BLaER1 treated with 17β-estradiol and CSF1 and Interleukin-3, amounts not matched to agents 10 nM and 100 nM (cell line): ENCODE data around the gene CIDEA.

Experiments
- H3K27ac ChIP-seq, 11 experiments: shearing (Covaris generic); formaldehyde crosslinking; 2 replicates each; pipeline ENCODE4 v1.8.1; 2022
- H3K27me3 ChIP-seq, 11 experiments: shearing (Covaris generic); formaldehyde crosslinking; 2 replicates each; pipeline ENCODE4 v1.8.1; 2022
- H3K36me3 ChIP-seq, 11 experiments: shearing (Covaris generic); formaldehyde crosslinking; 2 replicates each; pipeline ENCODE4 v1.8.1; 2022
- H3K4me1 ChIP-seq, 10 experiments: shearing (Covaris generic); formaldehyde crosslinking; 2 replicates each; pipeline ENCODE4 v1.8.1; 2022
- H3K4me2 ChIP-seq, 11 experiments: shearing (Covaris generic); formaldehyde crosslinking; 2 replicates each; pipeline ENCODE4 v1.8.1; 2022
- H3K4me3 ChIP-seq, 10 experiments: shearing (Covaris generic); formaldehyde crosslinking; 2 replicates each; pipeline ENCODE4 v1.8.1; 2022
- H3K9ac ChIP-seq, 11 experiments: shearing (Covaris generic); formaldehyde crosslinking; 2 replicates each; pipeline ENCODE4 v1.8.1; 2022
- H3K9me3 ChIP-seq, 11 experiments: shearing (Covaris generic); formaldehyde crosslinking; replicated peaks in 1 of 11; 2 replicates each; pipeline ENCODE4 v1.8.1; 2022
- H4K20me1 ChIP-seq, 11 experiments: shearing (Covaris generic); formaldehyde crosslinking; 2 replicates each; pipeline ENCODE4 v1.8.1; 2022
- Cebpa-rat ChIP-seq, 11 experiments: shearing (Covaris generic); IDR thresholded peaks; 2 replicates each; pipeline ENCODE4 v1.8.1; 2022

Gene CIDEA

DNA sequence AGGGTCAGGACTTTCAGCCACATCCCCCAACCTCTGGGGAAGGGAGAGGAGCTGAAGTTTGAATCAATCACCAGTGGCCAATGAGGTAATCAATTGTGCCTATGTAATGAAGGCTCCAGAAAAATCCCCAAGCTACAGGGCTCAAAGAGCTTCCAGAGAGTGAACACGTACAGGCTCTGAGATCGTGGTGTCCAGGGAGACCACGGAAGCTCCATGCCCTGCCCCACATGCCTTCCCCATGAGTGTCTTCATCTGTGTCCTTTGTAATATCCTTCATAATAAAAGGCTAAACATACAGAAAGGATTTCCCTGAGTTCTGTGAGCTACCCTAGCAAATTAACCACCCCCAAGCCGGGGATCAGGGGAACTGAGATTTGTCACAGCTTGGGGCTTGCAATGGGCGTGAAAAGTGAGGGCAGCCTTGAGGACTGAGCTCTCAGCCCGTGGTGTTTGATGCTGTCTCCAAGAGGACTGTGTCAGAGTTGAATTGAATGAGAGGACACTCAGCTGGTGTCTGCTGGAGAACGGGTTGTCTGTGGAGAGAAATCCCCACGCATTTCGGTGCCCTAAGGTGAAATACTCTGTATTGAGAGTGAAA lies 28.4 kb downstream of the CIDEA start:
- H3K4me2 ChIP-seq = no peak overlapping the region
- H3K9me3 ChIP-seq = no peaks in the 10 kb centered on the region
- no peak for TF ChIP-seq Cebpa-rat (IDR thresholded peaks at IDR 0.05)
- no peak overlapping the region for H3K9ac ChIP-seq
- no peaks in the 10 kb centered on the region for H3K36me3 ChIP-seq
- no peaks in the 10 kb centered on the region for H4K20me1 ChIP-seq
- H3K27ac ChIP-seq = no peak overlapping the region
- H3K27me3 ChIP-seq = no peaks in the 10 kb centered on the region
- no peak overlapping the region for H3K4me3 ChIP-seq
- peaks cover 11 to 16% (median 16%) of the 10 kb centered on the region in 10 experiments for H3K4me1 ChIP-seq

- H3K4me2 ChIP-seq = no peak overlapping the region
- no peak overlapping the region for H3K4me3 ChIP-seq
- TF ChIP-seq Cebpa-rat (IDR thresholded peaks at IDR 0.05) = no peak
- H4K20me1 ChIP-seq = no peaks in the 10 kb centered on the region
- H3K4me1 ChIP-seq = peaks cover 6 to 12% (median 9%) of the 10 kb centered on the region in 10 experiments
- no peak overlapping the region for H3K9ac ChIP-seq
- no peaks in the 10 kb centered on the region for H3K27me3 ChIP-seq
- no peaks in the 10 kb centered on the region for H3K36me3 ChIP-seq
- no peak overlapping the region for H3K27ac ChIP-seq
- no peaks in the 10 kb centered on the region for H3K9me3 ChIP-seq
These were observed 29.1 kb downstream of the CIDEA start for GRCh38 chr18:12283256-12283655.

- no peaks in the 10 kb centered on the region for H4K20me1 ChIP-seq
- H3K27me3 ChIP-seq = no peaks in the 10 kb centered on the region
- no peak overlapping the region for H3K27ac ChIP-seq
- H3K4me2 ChIP-seq = no peak overlapping the region
- no peak overlapping the region for H3K4me3 ChIP-seq
- no peak overlapping the region for H3K9ac ChIP-seq
- no peak for TF ChIP-seq Cebpa-rat (IDR thresholded peaks at IDR 0.05)
- H3K36me3 ChIP-seq = no peaks in the 10 kb centered on the region
- no peaks in the 10 kb centered on the region for H3K9me3 ChIP-seq
- peaks cover 2 to 8% (median 5%) of the 10 kb centered on the region in 10 experiments for H3K4me1 ChIP-seq
These were observed 29.5 kb downstream of the CIDEA start for GRCh38 chr18:12283666-12284065.

DNA sequence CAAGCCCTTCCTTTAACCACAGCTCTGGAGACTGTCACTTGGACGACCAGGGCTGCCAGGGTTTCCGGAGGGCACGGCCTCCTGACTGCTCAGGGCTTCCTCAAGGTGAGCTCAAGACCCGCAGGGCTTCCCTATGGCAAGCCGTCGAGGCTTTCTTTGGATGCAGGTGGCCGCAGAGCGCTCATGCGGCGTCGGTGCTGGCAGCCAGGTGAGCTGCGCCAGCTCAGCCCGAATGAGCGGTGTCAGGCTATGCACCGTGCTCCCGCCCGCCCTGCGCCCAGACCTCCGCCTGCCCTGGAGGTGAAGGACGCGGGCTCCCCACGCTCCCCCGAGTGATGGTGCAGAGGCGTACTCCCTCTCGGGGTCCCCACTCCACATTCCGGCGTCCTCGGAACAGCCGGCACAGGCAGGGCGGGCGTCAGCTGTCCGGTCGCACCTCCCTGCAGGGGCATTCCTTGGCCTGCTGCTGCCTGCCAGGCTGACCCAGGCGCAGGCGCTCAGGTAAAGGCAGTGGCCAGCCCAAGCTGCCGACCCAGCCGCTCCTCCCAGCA lies 33.0 kb downstream of the CIDEA start:
- Histone ChIP-seq H3K9ac (no peak overlapping the region), H3K4me1 (peaks cover 0 to 19% (median 12%) of the 10 kb centered on the region in 10 experiments; a peak in 13 of 20 replicates), H3K27me3 (no peaks in the 10 kb centered on the region), H3K4me3 (no peak overlapping the region), H3K4me2 (no peak overlapping the region), H4K20me1 (no peaks in the 10 kb centered on the region), H3K36me3 (no peaks in the 10 kb centered on the region), H3K9me3 (no peaks in the 10 kb centered on the region), H3K27ac (no peak overlapping the region)
- TF ChIP-seq Cebpa-rat (IDR thresholded peaks at IDR 0.05) = no peak

DNA sequence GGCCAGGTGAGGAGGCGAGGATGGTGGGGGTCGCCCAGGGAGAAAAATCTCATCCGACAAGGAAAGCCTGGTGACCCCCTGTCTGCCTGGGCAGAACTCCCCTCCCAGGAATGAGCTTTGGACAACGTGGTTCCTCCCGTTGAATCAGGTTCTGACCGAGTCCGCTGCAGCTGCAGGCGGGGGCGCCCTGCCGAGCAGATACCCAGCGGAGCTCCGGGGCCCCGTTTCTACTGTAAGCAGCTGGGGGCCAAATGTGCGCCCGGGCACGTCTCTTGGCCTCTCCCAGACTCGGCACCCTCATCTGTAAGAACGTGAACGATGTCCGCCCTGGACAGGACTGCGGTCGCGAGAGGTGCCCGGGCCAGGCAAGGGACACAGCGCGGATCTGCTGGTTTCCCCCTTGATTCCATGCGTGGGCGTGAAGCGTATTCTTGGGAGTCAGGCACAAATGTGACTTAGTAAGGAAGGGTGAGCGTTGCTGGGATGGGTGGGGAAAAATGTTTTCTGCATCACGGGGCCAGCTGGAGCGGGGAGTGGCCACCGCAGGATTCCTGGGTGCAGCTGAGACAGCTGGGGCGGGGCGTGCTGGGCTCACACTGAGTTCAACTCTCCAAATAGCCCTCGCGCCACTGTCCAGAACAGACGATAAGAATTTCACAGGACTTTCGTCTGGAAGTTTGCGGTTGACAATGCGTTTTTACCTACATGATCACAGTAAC lies 33.7 kb downstream of the CIDEA start:
- Histone ChIP-seq H3K27me3 (no peaks in the 10 kb centered on the region), H3K27ac (no peak overlapping the region), H3K4me1 (peaks cover 0 to 19% (median 13%) of the 10 kb centered on the region in 10 experiments; a peak in 13 of 20 replicates), H3K36me3 (no peaks in the 10 kb centered on the region), H4K20me1 (no peaks in the 10 kb centered on the region), H3K9me3 (no peaks in the 10 kb centered on the region), H3K4me3 (no peak overlapping the region), H3K9ac (no peak overlapping the region), H3K4me2 (no peak overlapping the region)
- no peak for TF ChIP-seq Cebpa-rat (IDR thresholded peaks at IDR 0.05)

GRCh38 chr18:12288403-12288755 lies 34.2 kb downstream of the CIDEA start:
- H4K20me1 ChIP-seq = no peaks in the 10 kb centered on the region
- H3K36me3 ChIP-seq = no peaks in the 10 kb centered on the region
- no peak overlapping the region for H3K27ac ChIP-seq
- H3K4me1 ChIP-seq = peaks cover 0 to 19% (median 13%) of the 10 kb centered on the region in 10 experiments; a peak in 13 of 20 replicates
- no peak overlapping the region for H3K9ac ChIP-seq
- no peak for TF ChIP-seq Cebpa-rat (IDR thresholded peaks at IDR 0.05)
- H3K4me2 ChIP-seq = no peak overlapping the region
- no peaks in the 10 kb centered on the region for H3K27me3 ChIP-seq
- H3K9me3 ChIP-seq = no peaks in the 10 kb centered on the region
- H3K4me3 ChIP-seq = no peak overlapping the region

DNA sequence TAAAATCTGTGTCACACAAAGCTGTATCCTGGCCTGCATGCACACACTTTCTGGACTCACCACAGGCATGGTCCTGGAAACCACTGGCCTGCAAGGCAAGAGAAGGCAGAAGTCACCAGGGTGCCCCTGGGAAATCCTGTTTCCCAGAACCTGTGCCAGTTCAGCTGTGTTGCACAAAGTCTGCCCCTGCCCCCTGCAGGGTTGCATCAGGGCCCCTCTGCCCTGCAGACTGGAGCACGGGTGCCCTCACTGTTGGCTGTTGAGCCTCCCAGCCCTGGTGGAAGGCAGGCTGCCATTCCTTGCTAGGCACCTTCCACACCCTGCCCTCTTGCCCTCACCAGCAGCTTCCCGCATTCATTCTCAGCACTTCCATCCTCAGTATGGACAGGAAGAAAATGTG lies 35.9 kb downstream of the CIDEA start:
- Histone ChIP-seq H3K36me3 (no peaks in the 10 kb centered on the region), H3K27ac (no peak overlapping the region), H3K4me2 (no peak overlapping the region; a peak in 1 of 22 replicates), H3K9ac (no peak overlapping the region), H3K4me1 (peaks cover 0 to 19% (median 13%) of the 10 kb centered on the region in 10 experiments; a peak in 13 of 20 replicates), H3K27me3 (no peaks in the 10 kb centered on the region), H3K9me3 (no peaks in the 10 kb centered on the region), H4K20me1 (no peaks in the 10 kb centered on the region), H3K4me3 (no peak overlapping the region)
- no peak for TF ChIP-seq Cebpa-rat (IDR thresholded peaks at IDR 0.05)

GRCh38 chr18:12291161-12291560 lies 37.0 kb downstream of the CIDEA start:
- Histone ChIP-seq H3K9ac (no peak overlapping the region), H3K4me1 (peaks cover 0 to 19% (median 13%) of the 10 kb centered on the region in 10 experiments; a peak in 13 of 20 replicates), H3K4me2 (peak overlapping the region in 3 of 11 experiments; percentile 0 to 44 (median 21); a peak in 4 of 22 replicates), H3K36me3 (no peaks in the 10 kb centered on the region), H3K27me3 (no peaks in the 10 kb centered on the region), H3K9me3 (no peaks in the 10 kb centered on the region), H3K27ac (no peak overlapping the region), H3K4me3 (no peak overlapping the region), H4K20me1 (no peaks in the 10 kb centered on the region)
- no peak for TF ChIP-seq Cebpa-rat (IDR thresholded peaks at IDR 0.05)

- H3K27me3 ChIP-seq = no peaks in the 10 kb centered on the region
- H3K36me3 ChIP-seq = no peaks in the 10 kb centered on the region
- H3K27ac ChIP-seq = no peak overlapping the region
- TF ChIP-seq Cebpa-rat (IDR thresholded peaks at IDR 0.05) = no peak
- no peaks in the 10 kb centered on the region for H3K9me3 ChIP-seq
- peaks cover 0 to 19% (median 13%) of the 10 kb centered on the region in 10 experiments; a peak in 13 of 20 replicates for H3K4me1 ChIP-seq
- no peak overlapping the region for H3K4me3 ChIP-seq
- H3K4me2 ChIP-seq = peak overlapping the region in 9 of 11 experiments; percentile 0 to 54 (median 23); a peak in 12 of 22 replicates
- no peaks in the 10 kb centered on the region for H4K20me1 ChIP-seq
- H3K9ac ChIP-seq = no peak overlapping the region
These were observed 37.5 kb downstream of the CIDEA start for GRCh38 chr18:12291690-12292089.
